ENCODE measurements around the gene ATRNL1.
A peak's percentile ranks its signal among the peaks of the same experiment; 100 is the strongest.
"Not testable (repeated sequence)": the region's sequence is repeated elsewhere in the genome, so short reads cannot be mapped to it uniquely, and the experiment has no call there.

The ATRNL1 gene

GRCh38 chr10:115653473-115653872 lies 560.3 kb downstream of the ATRNL1 start:
- no peak for DNase-seq

GRCh38 chr10:115654961-115655360 lies 561.8 kb downstream of the ATRNL1 start:
- no peak for DNase-seq

GRCh38 chr10:115657161-115657860 lies 564.1 kb downstream of the ATRNL1 start:
- no peak for DNase-seq

DNA sequence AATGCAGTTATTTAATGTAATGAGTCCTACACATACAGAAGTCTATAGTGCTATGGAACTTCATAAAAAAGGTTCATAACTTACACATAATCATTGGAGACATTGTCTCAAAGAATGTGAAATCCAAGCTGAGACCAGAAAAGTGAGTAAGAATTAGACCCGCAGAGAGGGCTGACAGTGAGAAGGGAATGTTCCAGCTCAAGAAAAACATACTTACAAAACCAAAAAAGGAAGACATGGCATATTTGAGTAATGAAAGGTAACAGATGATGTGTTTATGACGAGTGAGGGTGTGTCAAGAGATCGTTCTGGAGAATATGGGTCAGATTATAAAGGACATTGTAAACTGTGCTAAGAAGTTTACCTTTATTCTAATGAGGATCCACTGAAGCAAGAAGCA lies 566.5 kb downstream of the ATRNL1 start:
- DNase-seq = no peak

- DNase-seq = no peak
These were observed 567.2 kb downstream of the ATRNL1 start for GRCh38 chr10:115660391-115660790.

DNA sequence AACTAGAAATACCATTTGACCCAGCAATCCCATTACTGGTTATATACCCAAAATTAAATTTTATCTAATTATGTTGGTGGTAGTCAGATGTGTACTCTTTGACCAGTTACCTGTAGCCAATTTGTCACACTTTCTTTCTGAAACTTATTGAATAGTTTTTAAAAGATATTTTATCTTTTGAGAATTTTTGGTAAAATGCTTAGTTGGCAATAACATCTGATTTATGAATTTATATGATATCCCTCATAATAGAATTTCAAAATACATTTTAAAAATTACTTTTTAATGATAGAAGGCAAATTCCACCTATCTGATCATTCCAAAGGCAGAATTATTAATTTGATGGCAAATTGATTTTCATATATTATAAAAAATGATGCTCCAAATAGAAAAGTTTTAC lies 569.3 kb downstream of the ATRNL1 start:
- no peak for DNase-seq

- DNase-seq = no peak
These were observed 572.4 kb downstream of the ATRNL1 start for GRCh38 chr10:115665549-115665948.

GRCh38 chr10:115674496-115674895 lies 581.3 kb downstream of the ATRNL1 start:
- no peak for DNase-seq

GRCh38 chr10:115696747-115697146 lies 603.6 kb downstream of the ATRNL1 start:
- no peak for DNase-seq

DNA sequence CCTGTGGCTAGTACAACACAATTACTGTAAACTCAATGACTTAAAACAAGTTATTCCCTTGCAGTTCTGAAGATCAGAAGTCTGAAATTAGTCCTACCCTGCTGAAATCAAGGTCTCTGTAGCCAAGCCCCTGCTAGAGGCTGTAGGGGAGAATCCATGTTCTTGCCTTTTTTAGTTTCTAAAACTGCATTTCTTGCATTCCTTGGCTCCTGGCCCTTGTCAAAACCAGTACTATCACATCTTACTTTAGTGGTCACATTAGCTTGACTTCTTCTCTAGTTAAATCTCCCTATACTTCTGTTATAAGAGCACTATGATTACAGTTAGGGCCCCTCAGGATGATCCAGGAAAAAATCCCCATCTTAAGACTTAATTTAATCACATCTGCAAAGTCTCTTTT lies 612.9 kb downstream of the ATRNL1 start:
- no peak for DNase-seq

DNA sequence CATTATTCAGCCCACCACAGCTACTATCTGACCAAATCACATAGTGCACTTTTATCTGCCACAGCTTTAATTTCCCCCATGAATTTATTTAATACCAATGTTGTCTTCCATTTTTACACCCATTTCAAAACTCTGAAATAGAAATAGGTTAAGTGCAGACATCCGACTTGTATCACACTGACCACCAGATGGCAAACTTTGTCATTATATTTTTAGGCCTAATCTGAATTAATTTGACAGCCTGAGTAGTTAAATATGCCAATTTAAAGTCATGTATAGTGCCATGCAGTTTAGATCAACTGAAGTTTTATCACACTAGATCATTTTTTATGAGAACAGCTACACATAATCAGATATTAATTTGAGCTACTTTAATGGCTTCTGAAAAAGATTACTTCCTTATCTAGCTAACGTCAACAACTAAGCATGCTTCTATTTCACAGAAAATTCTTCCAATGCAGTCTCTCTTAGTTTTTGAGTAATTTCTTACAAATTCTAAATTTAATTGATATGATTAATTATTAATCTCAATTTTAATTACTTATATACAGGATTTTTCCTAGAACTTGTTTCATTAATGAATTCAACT lies 613.4 kb downstream of the ATRNL1 start:
- no peak for DNase-seq

DNA sequence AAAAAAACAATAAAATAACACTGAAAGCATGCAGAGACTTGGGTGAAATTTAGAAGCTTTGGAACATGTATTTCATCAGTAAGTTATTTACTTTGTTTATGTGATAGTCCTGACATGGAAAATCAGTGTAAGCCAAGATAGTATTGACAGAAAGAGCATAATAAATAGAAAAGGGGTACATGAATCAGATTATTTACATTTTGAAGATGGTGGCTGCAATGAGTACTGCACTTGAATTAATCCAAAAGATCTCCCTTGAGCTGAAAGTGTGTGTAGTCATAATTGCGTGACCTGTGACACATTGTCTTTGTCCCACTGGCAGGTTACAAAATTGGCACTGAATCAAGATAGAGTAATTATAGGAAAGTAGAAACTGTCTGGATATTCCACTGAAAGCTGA lies 617.0 kb downstream of the ATRNL1 start:
- no peak for DNase-seq

DNA sequence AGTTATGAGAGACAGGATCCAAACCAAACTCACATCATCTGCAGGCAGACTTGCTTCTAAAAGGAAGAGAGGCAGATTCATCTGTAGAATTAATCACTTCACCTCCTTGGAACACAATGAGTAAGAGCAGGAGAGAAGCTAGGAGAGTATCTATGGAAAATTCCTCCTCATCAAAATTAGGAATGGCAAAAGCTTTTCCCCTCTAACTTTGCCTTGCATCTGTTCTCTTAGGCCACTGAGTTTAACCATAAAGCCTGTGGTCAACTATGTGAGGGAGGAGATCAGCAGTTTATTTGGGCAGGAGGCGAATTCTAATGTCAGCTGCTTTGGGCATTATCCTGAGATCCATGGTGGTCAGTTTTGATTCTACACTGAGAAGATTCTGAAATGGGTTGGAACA lies 618.1 kb downstream of the ATRNL1 start:
- DNase-seq = no peak

DNA sequence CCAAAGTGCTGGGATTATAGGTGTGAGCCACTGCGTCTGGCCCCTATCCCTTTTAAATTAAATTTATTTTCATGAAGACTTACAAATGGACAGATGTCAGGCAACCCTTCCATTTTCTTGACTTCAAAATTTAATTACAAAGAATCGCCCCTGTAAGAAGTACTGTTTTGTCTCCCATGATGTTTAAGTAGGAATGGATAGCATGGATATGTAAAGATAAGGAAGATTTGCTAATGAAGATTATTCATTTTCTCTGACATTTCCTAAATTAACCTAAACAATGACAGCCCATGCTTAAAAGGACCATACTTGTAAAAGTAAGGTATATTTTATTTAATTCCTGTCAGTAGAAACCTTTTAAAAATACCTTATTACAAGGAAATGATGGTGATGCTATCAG lies 627.0 kb downstream of the ATRNL1 start:
- no peak for DNase-seq

DNA sequence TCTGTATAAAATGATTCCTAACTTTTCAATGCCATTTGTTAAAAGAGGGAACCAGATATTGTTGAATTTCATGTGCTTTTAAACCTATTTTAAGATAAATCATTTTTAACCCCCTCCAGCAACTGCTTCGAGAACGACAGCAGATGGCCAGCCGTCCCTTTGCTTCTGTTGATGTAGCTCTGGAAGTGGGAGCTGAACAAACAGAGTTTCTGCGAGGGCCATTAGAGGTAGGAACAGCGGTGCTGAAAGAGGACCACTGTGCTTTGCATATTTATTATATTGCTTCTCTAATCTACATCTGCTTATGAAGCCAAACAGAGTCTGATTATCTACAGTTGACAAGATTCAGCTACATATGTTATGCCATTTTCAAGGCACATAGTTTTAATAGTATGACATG lies 634.0 kb downstream of the ATRNL1 start:
- DNase-seq = no peak

DNA sequence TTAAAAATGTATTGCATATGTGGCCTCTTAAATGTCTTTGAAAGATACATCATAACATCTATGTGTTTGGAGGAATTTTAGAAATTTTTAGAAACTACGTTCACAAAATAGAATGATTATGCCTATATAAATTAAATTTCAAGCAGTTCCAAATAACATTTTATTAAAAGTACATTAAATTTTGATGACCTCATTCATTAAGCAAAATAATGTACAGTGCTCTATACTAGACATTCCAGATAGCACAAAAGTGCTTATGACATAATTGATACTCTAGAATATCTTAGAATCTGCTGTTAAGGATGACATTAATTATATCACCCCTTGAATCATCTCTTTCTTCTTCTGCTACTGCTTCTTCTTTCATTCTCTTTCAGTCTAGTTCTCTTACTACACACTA lies 650.9 kb downstream of the ATRNL1 start:
- DNase-seq = no peak

- no peak for DNase-seq
These were observed 652.8 kb downstream of the ATRNL1 start for GRCh38 chr10:115745943-115746342.

DNA sequence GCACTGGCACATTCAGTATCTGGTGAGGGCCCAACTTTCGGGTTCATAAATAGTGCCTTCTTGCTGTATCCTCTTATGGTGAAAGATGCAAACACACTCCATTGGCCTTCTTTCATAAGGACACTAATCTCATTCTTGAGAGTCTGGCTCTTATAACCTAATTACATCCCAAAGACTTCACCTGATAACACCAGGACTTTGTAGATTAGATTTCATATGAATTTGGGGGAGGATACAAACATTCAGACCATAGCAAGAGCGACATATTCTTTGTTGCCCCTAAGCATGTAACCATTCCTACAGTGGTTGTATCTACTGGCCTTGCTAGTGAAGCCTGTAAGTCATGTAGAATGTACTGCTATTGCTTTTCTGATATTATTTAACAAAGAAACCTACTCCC lies 654.6 kb downstream of the ATRNL1 start:
- DNase-seq = no peak

DNA sequence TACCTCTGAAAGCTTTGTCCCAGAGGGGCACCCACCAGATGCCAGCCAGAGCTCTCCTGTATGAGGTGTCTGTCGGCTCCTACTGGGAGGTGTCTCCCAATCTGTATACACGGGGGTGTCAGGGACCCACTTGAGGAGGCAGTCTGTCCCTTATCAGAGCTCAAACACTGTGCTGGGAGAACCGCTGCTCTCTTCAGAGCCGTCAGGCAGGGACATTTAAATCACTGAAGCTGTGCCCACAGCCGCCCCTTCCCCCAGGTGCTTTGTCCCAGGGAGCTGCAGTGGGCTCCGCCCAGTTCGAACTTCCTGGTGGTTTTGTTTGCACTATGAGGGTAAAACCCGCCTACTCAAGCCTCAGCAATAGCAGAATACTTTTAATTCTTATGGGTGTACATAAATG lies 665.3 kb downstream of the ATRNL1 start:
- not testable (repeated sequence) for DNase-seq

DNA sequence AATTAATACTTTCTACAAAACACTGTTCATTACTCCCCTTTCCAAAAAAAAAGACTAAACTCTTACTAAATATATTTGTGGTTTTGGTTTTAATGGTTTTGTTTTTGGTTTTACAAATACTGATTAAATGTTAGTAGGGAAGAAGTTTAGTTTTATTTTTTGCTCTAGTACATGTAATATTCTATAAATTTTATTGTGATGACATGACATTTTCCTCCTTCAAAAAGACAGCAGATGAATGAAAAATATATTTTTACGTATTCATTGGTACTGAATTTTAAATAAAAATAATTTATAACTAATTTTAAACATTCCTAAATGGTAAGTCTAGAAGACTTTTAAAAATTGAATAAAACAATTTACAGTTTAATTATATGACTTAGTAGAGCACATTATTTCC lies 667.0 kb downstream of the ATRNL1 start:
- DNase-seq = no peak

DNA sequence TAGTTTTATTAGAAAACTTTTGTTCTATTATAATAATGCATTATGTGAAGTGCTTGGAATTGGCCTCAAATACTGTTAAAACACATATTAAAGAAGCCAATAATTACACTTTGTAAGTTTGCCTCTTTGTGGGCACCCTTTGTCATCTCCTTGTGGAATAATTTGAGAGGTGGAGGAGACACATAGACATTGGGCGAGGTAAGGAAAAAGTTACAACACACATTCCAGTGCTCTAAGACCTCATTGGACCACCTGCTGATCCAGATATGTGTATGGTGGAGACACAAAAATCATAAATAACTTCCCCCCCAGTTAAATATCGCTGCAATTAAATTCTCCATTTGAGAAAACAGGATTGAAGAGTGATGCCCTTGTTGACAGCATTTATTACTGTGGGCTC lies 668.0 kb downstream of the ATRNL1 start:
- DNase-seq = no peak

GRCh38 chr10:115762029-115762428 lies 668.9 kb downstream of the ATRNL1 start:
- peak; percentile 15 for DNase-seq

DNA sequence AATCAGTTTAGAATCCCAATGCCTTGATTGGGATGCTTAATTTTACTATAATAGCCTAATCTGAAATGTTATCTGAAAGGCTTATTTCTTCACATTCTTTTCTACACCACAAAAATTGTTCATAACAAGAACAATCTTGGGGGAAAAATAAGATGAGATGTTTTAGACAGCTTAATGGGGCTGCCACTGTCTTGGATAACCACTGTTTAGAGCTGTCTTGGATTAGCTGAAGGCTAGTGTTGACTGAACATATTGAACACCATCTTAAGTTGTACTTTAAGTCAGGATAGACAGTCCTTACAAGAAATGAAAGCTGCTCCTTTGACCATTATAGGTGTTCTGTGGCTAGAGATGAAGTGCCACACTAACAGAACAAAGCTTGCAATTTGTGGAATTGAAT lies 678.6 kb downstream of the ATRNL1 start:
- no peak for DNase-seq

GRCh38 chr10:115772606-115773005 lies 679.4 kb downstream of the ATRNL1 start:
- DNase-seq = no peak

GRCh38 chr10:115773832-115774231 lies 680.7 kb downstream of the ATRNL1 start:
- DNase-seq = no peak
